ENCODE measurements around the gene SMC6. TPM values are rescaled to one million over a fixed set of nuclear protein-coding genes. Genes with fewer than 3 reads are reported as not detected.
A peak's percentile ranks its signal among the peaks of the same experiment; 100 is the strongest.

SMC6 gene, protein sequence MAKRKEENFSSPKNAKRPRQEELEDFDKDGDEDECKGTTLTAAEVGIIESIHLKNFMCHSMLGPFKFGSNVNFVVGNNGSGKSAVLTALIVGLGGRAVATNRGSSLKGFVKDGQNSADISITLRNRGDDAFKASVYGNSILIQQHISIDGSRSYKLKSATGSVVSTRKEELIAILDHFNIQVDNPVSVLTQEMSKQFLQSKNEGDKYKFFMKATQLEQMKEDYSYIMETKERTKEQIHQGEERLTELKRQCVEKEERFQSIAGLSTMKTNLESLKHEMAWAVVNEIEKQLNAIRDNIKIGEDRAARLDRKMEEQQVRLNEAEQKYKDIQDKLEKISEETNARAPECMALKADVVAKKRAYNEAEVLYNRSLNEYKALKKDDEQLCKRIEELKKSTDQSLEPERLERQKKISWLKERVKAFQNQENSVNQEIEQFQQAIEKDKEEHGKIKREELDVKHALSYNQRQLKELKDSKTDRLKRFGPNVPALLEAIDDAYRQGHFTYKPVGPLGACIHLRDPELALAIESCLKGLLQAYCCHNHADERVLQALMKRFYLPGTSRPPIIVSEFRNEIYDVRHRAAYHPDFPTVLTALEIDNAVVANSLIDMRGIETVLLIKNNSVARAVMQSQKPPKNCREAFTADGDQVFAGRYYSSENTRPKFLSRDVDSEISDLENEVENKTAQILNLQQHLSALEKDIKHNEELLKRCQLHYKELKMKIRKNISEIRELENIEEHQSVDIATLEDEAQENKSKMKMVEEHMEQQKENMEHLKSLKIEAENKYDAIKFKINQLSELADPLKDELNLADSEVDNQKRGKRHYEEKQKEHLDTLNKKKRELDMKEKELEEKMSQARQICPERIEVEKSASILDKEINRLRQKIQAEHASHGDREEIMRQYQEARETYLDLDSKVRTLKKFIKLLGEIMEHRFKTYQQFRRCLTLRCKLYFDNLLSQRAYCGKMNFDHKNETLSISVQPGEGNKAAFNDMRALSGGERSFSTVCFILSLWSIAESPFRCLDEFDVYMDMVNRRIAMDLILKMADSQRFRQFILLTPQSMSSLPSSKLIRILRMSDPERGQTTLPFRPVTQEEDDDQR
- 10 to 100 TPM; 35.2 to 37.2 TPM for total RNA-seq

DNA sequence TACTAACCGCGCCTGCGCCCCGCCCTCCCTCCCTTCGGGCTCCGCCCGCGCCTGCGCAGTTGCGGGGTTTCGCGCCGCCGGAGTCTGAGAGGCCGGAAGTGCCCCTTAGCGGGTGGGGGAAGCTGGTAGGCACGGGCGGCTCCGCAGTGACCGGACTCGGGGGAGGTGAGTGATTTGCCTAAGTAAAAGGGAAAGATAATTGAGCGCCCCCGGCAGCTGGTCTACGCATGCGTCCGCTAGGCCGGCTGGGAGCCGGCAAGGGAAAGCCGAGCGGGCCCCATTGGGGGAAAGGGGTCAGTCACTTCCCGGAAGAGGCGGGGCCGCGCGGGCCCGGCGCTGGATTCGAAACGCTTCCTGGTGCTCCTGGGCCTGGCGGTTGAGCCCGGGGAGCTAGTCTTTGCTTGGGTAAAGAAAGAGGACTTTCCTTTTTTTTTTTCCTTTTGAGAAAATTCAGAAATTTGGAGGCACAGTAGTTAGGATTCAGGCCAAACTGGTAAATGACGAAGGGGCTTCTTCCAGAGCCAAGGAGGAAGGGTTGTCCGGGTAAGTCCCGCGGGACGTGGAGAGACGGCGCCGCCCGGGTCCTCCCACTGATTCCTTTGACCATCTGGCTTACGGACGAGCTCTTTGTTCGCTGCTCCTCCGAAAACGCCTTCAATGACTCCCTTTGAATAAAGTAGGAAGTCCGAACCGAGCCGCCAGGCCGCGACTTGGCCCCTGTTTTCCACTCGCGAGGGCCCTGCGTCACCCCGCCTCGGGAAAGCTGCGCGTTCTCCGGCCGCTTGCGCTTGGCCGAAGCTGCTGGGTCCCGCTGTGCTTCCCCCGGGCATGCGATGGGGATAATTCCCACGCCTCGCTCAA lies at the start of gene SMC6, which contains the start of gene GEN1:
Gene SMC6 (minus strand): TSS at position 8 of the 861 bp plus-strand sequence. CDS start 7,864 bp downstream, outside the sequence.
Gene GEN1 (plus strand): TSS at position 336 of the 861 bp plus-strand sequence. CDS start 5,806 bp downstream, outside the sequence.
- DNase-seq, result peak; percentile 93
- H3K4me1 Mint-ChIP-seq (ENCODE audit: low read depth), result peaks cover 49% of the 10 kb centered on the region
- no peaks in the 10 kb centered on the region for H3K27me3 Mint-ChIP-seq (ENCODE audit: low read depth)
- H3K27ac Mint-ChIP-seq, result peak within 1 kb of the TSS; percentile 96
- peak; percentile 88 for ATAC-seq
- peak within 1 kb of the TSS; percentile 90 for H3K4me3 Mint-ChIP-seq
- H3K36me3 Mint-ChIP-seq (ENCODE audit: low read depth), result peaks cover 9% of the 10 kb centered on the region
- ChIA-PET POLR2A (interaction anchor here (1.0 to 1.2 kb wide), 5 partner anchors 11 to 67 kb away, joined by 3 to 4 read pairs (median 3); no protein-coding TSS in a partner anchor), CTCF (no interaction called here)
- H3K9me3 Mint-ChIP-seq (ENCODE audit: insufficient read depth), result no peaks in the 10 kb centered on the region

DNA sequence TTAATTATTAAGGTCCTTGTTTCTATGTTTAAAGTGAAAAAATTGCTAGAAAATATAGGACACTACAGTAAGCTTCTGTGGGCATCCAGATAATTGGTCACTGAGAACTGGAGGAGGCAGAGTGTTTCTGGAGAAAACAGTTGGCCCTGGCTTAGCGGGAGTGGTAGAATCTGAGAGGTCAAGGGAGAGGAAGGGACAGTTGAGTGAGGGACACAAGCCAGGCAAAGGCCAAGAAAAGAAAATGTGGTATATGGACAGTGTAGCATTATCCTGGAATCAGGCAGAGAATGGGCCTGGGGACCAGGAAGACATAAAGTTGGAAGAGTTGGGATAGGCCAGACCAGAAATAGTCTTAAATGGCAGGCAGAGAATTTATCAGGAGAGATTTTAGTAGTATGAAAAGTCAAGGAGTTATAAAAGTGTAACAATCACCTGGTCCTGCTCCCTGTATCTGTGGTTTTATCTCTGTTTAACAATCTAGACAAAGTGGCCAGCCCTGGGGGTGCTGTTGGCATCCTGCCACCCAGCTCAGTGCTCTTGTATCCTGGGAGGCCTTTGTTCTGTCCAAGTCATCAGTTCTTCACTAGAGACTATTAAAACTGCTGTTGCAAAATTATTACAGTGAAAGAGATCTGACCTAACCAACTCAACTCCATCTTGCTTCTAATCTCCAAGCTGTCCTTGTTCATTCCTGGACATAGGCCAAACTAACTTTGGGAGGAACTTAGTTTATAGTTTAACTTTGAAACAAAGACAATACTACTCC lies 47.3 kb upstream of the SMC6 start:
- peaks cover 3% of the 10 kb centered on the region for H3K4me1 Mint-ChIP-seq (ENCODE audit: low read depth)
- H3K27ac Mint-ChIP-seq, result no peak overlapping the region
- no peaks in the 10 kb centered on the region for H3K36me3 Mint-ChIP-seq (ENCODE audit: low read depth)
- ATAC-seq (no peak), DNase-seq (no peak)
- CTCF ChIA-PET, result interaction anchor here (1.6 kb wide), 1 partner anchor 586 kb away, joined by 3 read pairs; no protein-coding TSS in a partner anchor
- POLR2A ChIA-PET, result interaction anchor here (0.5 kb wide), 1 partner anchor 1594 kb away, joined by 3 read pairs; no protein-coding TSS in a partner anchor
- H3K27me3 Mint-ChIP-seq (ENCODE audit: low read depth), result peaks cover 27% of the 10 kb centered on the region
- H3K9me3 Mint-ChIP-seq (ENCODE audit: insufficient read depth), result no peaks in the 10 kb centered on the region
- H3K4me3 Mint-ChIP-seq, result no peak overlapping the region

DNA sequence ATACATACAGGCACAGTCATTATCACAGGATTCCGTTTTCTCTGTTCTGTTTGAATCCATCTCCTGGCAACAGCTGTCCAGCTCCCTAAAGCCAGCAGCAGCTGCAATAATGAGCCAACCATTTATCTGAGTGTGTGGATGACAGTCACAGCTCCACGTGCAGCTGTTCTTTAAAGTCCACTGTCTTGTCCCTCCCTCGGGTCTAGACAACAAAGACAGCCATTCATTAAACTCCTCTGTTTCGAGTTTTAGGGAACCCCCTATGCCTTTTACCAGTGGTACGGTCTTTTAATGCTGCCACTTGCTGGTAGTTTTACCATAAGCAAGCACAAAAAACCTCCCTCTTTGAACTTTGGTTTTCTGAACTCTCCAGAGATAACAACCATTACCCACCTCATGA lies 46.6 kb upstream of the SMC6 start:
- Mint-ChIP-seq H3K27ac (no peak overlapping the region), H3K4me3 (no peak overlapping the region), H3K36me3 (ENCODE audit: low read depth) (no peaks in the 10 kb centered on the region), H3K27me3 (ENCODE audit: low read depth) (peaks cover 29% of the 10 kb centered on the region), H3K9me3 (ENCODE audit: insufficient read depth) (no peaks in the 10 kb centered on the region), H3K4me1 (ENCODE audit: low read depth) (peaks cover 3% of the 10 kb centered on the region)
- POLR2A ChIA-PET, result no interaction called here
- DNase-seq, result no peak
- ATAC-seq, result no peak
- CTCF ChIA-PET, result interaction anchor here (1.6 kb wide), 1 partner anchor 587 kb away, joined by 3 read pairs; no protein-coding TSS in a partner anchor

DNA sequence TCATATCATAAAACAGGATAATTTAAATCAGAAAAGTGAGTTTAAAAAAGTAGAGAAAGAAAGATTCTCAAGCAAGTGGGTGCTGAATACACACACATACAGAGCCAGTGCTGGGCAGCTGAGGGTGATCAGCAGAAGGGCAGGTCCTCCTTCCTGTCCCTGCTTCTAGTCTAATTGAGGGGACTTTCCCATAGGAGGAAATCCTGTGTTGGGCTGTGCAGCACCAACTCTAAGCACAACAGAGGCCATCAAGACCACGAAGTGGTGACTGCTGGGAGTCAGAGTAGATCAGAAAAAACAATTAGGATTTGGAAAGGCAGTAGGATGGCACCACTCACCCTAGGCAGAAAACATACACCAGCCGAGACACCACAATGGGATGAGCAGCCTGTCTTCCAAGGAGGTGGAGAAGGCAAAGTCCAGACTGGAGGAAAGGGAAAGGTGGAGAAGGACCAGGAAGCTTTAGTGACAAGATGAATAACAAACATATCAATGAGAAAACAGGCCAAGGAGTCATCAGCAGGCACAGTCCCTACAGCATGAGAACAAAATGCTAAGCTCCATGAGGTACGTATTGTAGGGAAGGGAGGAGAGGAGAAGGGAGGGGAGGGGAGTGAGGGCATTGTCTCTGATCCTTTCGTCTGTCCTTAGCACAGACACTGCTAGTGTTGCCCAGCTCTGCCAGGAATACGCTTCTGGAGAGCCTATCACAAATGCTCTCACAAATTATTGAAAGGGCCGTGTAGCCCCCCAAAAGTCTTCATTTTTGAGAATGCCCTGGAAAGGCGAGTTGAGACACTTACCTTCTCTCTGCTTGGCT lies 45.9 kb upstream of the SMC6 start:
- H3K36me3 Mint-ChIP-seq (ENCODE audit: low read depth), result no peaks in the 10 kb centered on the region
- no peak for DNase-seq
- ATAC-seq, result no peak
- H3K4me1 Mint-ChIP-seq (ENCODE audit: low read depth), result peaks cover 3% of the 10 kb centered on the region
- no peak overlapping the region for H3K4me3 Mint-ChIP-seq
- ChIA-PET CTCF (interaction anchor here (1.6 kb wide), 1 partner anchor 587 kb away, joined by 3 read pairs; no protein-coding TSS in a partner anchor), POLR2A (no interaction called here)
- H3K27ac Mint-ChIP-seq, result no peak overlapping the region
- no peaks in the 10 kb centered on the region for H3K9me3 Mint-ChIP-seq (ENCODE audit: insufficient read depth)
- peaks cover 31% of the 10 kb centered on the region for H3K27me3 Mint-ChIP-seq (ENCODE audit: low read depth)

DNA sequence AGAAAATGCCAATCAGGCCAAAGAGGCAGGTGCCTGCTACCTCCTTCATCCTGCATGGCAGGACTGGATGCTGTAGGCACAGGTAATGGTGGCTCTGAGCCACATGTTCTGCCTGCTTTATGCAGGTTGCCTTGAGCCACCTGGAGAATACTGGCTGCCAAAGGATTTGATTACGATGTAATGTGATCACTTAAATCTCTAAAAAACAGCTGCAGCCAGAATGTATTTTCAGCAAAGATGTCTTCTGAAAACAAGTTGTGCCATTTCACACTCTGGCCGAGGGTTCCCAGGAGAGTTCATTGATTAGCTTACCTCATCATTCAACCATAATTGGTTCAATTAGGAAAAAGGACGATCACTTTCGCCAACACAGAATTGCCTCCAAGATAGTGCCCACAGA lies 44.7 kb upstream of the SMC6 start:
- Mint-ChIP-seq H3K27me3 (ENCODE audit: low read depth) (peaks cover 25% of the 10 kb centered on the region), H3K4me3 (no peak overlapping the region), H3K27ac (no peak overlapping the region), H3K9me3 (ENCODE audit: insufficient read depth) (no peaks in the 10 kb centered on the region), H3K36me3 (ENCODE audit: low read depth) (no peaks in the 10 kb centered on the region), H3K4me1 (ENCODE audit: low read depth) (peaks cover 3% of the 10 kb centered on the region)
- POLR2A ChIA-PET, result no interaction called here
- no peak for DNase-seq
- CTCF ChIA-PET, result no interaction called here
- no peak for ATAC-seq

DNA sequence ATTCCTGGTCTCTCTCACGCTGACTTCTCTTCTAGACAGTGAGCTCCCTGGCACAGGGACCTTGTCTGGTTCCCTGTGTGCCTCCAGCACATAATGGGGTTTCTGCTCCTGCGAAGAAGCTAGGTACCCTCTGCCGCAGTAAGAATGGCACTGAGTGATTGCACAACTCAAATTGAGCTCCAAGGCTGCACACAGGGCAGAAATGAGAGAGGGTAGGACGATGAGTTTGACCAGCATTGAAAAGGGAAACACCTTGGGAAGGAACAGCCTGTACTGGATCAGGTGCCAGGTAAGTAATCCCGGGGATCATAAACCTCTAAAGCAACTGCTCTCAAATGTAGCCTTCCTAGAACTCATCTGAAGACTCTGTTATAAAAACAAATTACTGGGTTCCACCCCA lies 41.7 kb upstream of the SMC6 start:
- peaks cover 12% of the 10 kb centered on the region for H3K4me1 Mint-ChIP-seq (ENCODE audit: low read depth)
- CTCF ChIA-PET, result no interaction called here
- ATAC-seq (no peak), DNase-seq (no peak)
- H3K36me3 Mint-ChIP-seq (ENCODE audit: low read depth), result no peaks in the 10 kb centered on the region
- H3K27me3 Mint-ChIP-seq (ENCODE audit: low read depth), result peaks cover 39% of the 10 kb centered on the region
- POLR2A ChIA-PET, result no interaction called here
- H3K9me3 Mint-ChIP-seq (ENCODE audit: insufficient read depth), result no peaks in the 10 kb centered on the region
- H3K4me3 Mint-ChIP-seq, result no peak overlapping the region
- H3K27ac Mint-ChIP-seq, result no peak overlapping the region

DNA sequence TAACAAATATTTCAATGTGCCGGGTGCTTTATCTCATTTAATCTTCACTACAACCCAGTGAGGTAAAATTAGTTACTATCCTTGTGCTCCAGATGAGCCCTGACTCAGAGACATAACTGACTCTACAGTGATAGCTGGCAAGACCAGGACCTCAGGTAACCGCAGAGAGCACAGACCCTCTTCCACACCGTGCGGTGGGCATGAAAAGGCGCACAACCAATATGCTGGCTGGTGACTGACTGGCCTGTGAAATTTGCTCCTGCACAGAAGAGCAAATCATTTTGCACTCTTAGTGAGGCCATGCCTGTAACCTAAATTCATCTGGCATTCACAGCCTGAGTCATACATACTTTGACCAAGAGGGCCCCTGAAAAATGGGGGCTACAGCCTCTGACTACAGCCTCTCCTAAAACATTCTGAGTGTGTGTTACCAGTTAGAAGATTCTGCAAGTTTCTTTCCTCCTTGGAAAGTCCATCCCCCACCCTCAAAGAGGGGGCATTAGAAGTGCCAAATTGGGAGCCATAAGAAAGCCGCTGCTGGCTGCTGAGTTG lies 40.3 kb upstream of the SMC6 start:
- peaks cover 35% of the 10 kb centered on the region for H3K27me3 Mint-ChIP-seq (ENCODE audit: low read depth)
- POLR2A ChIA-PET, result no interaction called here
- DNase-seq (no peak), ATAC-seq (no peak)
- peaks cover 9% of the 10 kb centered on the region for H3K4me1 Mint-ChIP-seq (ENCODE audit: low read depth)
- no peaks in the 10 kb centered on the region for H3K36me3 Mint-ChIP-seq (ENCODE audit: low read depth)
- H3K27ac Mint-ChIP-seq, result no peak overlapping the region
- no peaks in the 10 kb centered on the region for H3K9me3 Mint-ChIP-seq (ENCODE audit: insufficient read depth)
- CTCF ChIA-PET, result no interaction called here
- H3K4me3 Mint-ChIP-seq, result no peak overlapping the region

DNA sequence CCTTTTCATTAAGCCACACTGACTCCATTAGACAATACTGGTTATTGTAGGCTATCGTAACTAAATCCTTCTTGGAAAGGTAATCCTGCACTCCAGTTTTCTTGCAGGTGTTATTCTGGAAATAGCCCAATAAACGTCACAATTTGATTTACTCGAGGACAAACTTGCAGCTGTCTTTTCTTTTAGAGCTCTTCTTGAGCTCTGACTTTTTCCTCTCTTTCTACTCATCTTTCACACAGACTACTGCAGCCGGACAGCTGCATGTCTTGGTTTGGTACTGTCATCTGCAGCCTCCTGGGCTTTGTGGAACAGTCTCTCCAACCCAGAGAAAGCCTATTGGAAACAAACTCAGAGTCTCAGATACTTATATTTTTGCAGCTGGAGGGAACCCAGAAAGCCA lies 39.7 kb upstream of the SMC6 start:
- Mint-ChIP-seq H3K27me3 (ENCODE audit: low read depth) (peaks cover 35% of the 10 kb centered on the region), H3K36me3 (ENCODE audit: low read depth) (no peaks in the 10 kb centered on the region), H3K4me1 (ENCODE audit: low read depth) (peaks cover 9% of the 10 kb centered on the region), H3K9me3 (ENCODE audit: insufficient read depth) (no peaks in the 10 kb centered on the region), H3K4me3 (no peak overlapping the region), H3K27ac (no peak overlapping the region)
- DNase-seq (no peak), ATAC-seq (no peak)
- ChIA-PET POLR2A (no interaction called here), CTCF (no interaction called here)

DNA sequence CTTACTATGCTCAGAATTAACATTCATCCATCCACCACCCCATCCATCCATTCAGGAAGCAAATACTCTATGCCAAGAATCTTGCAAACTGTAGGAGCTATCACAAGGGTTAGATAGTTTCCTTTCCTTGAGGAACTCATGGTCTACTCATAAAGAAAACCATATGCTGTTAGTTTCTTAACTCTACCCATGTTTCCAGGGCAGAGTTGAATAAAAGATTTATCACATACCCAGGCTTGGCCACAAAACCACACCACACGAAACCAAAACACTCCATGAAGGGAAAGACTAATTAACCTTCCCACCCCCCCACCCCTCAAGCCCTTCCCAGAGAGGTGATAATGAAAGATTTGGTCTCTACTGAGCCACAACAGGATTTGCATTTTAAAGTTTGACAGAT lies 38.9 kb upstream of the SMC6 start:
- ATAC-seq (no peak), DNase-seq (no peak)
- POLR2A ChIA-PET, result no interaction called here
- Mint-ChIP-seq H3K4me1 (ENCODE audit: low read depth) (peaks cover 9% of the 10 kb centered on the region), H3K4me3 (no peak overlapping the region), H3K27ac (no peak overlapping the region), H3K36me3 (ENCODE audit: low read depth) (no peaks in the 10 kb centered on the region), H3K27me3 (ENCODE audit: low read depth) (peaks cover 33% of the 10 kb centered on the region), H3K9me3 (ENCODE audit: insufficient read depth) (no peaks in the 10 kb centered on the region)
- CTCF ChIA-PET, result no interaction called here

DNA sequence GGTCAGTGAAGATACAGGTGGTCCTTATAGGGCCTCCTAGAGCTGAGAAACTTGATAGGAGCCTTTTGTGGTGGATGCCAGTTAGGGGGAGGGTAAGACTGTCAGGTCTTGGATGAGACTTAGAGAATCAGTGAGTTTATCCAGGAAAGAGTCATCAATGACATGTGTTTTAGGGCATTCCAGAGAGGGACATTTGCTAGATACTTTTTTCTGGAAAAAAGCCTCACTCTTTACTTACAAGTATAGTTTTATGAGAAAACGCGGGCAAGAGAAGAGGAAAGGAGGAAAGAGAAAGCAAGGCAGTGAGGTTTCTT lies 38.2 kb upstream of the SMC6 start:
- H3K27me3 Mint-ChIP-seq (ENCODE audit: low read depth), result peaks cover 32% of the 10 kb centered on the region
- no peak overlapping the region for H3K27ac Mint-ChIP-seq
- no peaks in the 10 kb centered on the region for H3K9me3 Mint-ChIP-seq (ENCODE audit: insufficient read depth)
- peaks cover 9% of the 10 kb centered on the region for H3K4me1 Mint-ChIP-seq (ENCODE audit: low read depth)
- ChIA-PET POLR2A (no interaction called here), CTCF (no interaction called here)
- no peaks in the 10 kb centered on the region for H3K36me3 Mint-ChIP-seq (ENCODE audit: low read depth)
- ATAC-seq, result no peak
- H3K4me3 Mint-ChIP-seq, result no peak overlapping the region
- DNase-seq, result no peak

All from activated CD8-positive, alpha-beta T cell treated with anti-CD3 and anti-CD28 coated beads, Interleukin-2, amount 10 ng/mL, durations not matched to agents 7 days and 5 days (primary cell).